ENCODE results near the gene PRSS27.
A peak's percentile ranks its signal among the peaks of the same experiment; 100 is the strongest.
"Not testable (repeated sequence)": the region's sequence is repeated elsewhere in the genome, so short reads cannot be mapped to it uniquely, and the experiment has no call there.

PRSS27 gene

GRCh38 chr16:2690852-2691251 lies 29.2 kb downstream of the PRSS27 start:
- TF ChIP-seq CTCF (IDR thresholded peaks at IDR 0.05; ENCODE audit: borderline replicate concordance, control extremely low read depth, extremely low read depth, insufficient read depth, missing control alignments) = no peak
- in situ Hi-C loops (cut with MboI; ENCODE audit: low sequenced_read_pairs, unreplicated experiment) = no loop called here
- no peak for DNase-seq (ENCODE audit: low spot score)

- in situ Hi-C loops (cut with MboI; ENCODE audit: low sequenced_read_pairs, unreplicated experiment) = no loop called here
- TF ChIP-seq CTCF (IDR thresholded peaks at IDR 0.05; ENCODE audit: borderline replicate concordance, control extremely low read depth, extremely low read depth, insufficient read depth, missing control alignments) = no peak
- DNase-seq (ENCODE audit: low spot score) = no peak
Observed at GRCh38 chr16:2689968-2690801, 29.8 kb downstream of the PRSS27 start.

GRCh38 chr16:2689422-2689821 lies 30.6 kb downstream of the PRSS27 start:
- in situ Hi-C loops (cut with MboI; ENCODE audit: low sequenced_read_pairs, unreplicated experiment); DNase-seq (ENCODE audit: low spot score): not testable (repeated sequence)

- in situ Hi-C loops (cut with MboI; ENCODE audit: low sequenced_read_pairs, unreplicated experiment) = no loop called here
- DNase-seq (ENCODE audit: low spot score) = no peak
- TF ChIP-seq CTCF (IDR thresholded peaks at IDR 0.05; ENCODE audit: borderline replicate concordance, control extremely low read depth, extremely low read depth, insufficient read depth, missing control alignments) = no peak
Observed at GRCh38 chr16:2687531-2688308, 32.3 kb downstream of the PRSS27 start.

GRCh38 chr16:2686912-2687507 lies 33.0 kb downstream of the PRSS27 start:
- peak; percentile 92 for DNase-seq (ENCODE audit: low spot score)
- in situ Hi-C loops (cut with MboI; ENCODE audit: low sequenced_read_pairs, unreplicated experiment) = no loop called here
- TF ChIP-seq CTCF (IDR thresholded peaks at IDR 0.05; ENCODE audit: borderline replicate concordance, control extremely low read depth, extremely low read depth, insufficient read depth, missing control alignments) = no peak

- DNase-seq (ENCODE audit: low spot score); in situ Hi-C loops (cut with MboI; ENCODE audit: low sequenced_read_pairs, unreplicated experiment): not testable (repeated sequence)
Observed at GRCh38 chr16:2686075-2686474, 33.9 kb downstream of the PRSS27 start.

- DNase-seq (ENCODE audit: low spot score); in situ Hi-C loops (cut with MboI; ENCODE audit: low sequenced_read_pairs, unreplicated experiment): not testable (repeated sequence)
Observed at GRCh38 chr16:2683041-2683440, 37.0 kb downstream of the PRSS27 start.
